Measurements from ENCODE around the gene C3orf22.

Gene C3orf22

DNA sequence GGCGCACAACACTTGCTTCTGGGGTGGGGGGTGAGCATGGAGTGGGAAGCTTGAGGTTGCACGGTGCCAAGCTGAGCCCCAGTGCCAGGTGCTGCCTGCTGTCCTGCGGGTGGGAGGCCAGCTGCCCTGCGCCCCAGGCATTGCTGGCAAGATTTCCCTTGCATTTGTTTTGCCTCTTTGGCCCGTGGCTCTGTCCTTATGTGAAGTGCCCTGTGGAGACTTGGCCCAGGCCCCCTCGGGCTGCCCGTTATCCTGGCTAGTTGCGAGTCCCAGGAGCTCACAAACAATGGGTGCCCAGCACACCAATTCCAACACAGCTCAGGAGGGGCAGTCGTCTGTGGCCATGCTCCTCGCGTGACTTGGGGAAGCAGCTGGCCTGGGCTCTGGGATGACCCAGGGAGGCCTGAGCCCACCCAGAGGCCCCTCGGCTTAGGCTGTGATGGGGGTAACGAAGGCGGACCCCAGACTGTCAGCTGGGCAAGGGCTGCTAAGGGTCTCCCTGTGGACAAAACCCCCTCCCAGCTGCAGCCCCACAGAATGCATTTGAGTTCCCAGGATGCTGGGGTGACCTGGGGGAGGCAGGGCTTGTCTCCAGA, 5.9 kb downstream of the C3orf22 start:
- TF ChIP-seq ZSCAN23 (tag by site-specific recombination; IDR thresholded peaks at IDR 0.05) (no peak), SCRT2 (tag by site-specific recombination; IDR thresholded peaks at IDR 0.05) (no peak), ZNF24 (tag by site-specific recombination; IDR thresholded peaks at IDR 0.05) (no peak), TRIM28 (IDR thresholded peaks at IDR 0.05; ENCODE audit: borderline replicate concordance, low read length) (no peak), ZXDB (tag by site-specific recombination; IDR thresholded peaks at IDR 0.05) (no peak), ZNF837 (tag by site-specific recombination; IDR thresholded peaks at IDR 0.05) (no peak), KLF7 (tag by site-specific recombination; IDR thresholded peaks at IDR 0.05; ENCODE audit: borderline replicate concordance) (no peak), ZNF585B (tag by site-specific recombination; IDR thresholded peaks at IDR 0.05) (no peak), ZNF138 (tag by site-specific recombination; IDR thresholded peaks at IDR 0.05; ENCODE audit: borderline replicate concordance) (no peak)
- TF ChIP-seq, protein P1, sequence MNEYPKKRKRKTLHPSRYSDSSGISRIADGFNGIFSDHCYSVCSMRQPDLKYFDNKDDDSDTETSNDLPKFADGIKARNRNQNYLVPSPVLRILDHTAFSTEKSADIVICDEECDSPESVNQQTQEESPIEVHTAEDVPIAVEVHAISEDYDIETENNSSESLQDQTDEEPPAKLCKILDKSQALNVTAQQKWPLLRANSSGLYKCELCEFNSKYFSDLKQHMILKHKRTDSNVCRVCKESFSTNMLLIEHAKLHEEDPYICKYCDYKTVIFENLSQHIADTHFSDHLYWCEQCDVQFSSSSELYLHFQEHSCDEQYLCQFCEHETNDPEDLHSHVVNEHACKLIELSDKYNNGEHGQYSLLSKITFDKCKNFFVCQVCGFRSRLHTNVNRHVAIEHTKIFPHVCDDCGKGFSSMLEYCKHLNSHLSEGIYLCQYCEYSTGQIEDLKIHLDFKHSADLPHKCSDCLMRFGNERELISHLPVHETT (tag by site-specific recombination; IDR thresholded peaks at IDR 0.05), result no peak
- TF ChIP-seq, protein P2, sequence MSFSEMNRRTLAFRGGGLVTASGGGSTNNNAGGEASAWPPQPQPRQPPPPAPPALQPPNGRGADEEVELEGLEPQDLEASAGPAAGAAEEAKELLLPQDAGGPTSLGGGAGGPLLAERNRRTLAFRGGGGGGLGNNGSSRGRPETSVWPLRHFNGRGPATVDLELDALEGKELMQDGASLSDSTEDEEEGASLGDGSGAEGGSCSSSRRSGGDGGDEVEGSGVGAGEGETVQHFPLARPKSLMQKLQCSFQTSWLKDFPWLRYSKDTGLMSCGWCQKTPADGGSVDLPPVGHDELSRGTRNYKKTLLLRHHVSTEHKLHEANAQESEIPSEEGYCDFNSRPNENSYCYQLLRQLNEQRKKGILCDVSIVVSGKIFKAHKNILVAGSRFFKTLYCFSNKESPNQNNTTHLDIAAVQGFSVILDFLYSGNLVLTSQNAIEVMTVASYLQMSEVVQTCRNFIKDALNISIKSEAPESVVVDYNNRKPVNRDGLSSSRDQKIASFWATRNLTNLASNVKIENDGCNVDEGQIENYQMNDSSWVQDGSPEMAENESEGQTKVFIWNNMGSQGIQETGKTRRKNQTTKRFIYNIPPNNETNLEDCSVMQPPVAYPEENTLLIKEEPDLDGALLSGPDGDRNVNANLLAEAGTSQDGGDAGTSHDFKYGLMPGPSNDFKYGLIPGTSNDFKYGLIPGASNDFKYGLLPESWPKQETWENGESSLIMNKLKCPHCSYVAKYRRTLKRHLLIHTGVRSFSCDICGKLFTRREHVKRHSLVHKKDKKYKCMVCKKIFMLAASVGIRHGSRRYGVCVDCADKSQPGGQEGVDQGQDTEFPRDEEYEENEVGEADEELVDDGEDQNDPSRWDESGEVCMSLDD (tag by site-specific recombination; IDR thresholded peaks at IDR 0.05), result no peak
- TF ChIP-seq, protein P3, sequence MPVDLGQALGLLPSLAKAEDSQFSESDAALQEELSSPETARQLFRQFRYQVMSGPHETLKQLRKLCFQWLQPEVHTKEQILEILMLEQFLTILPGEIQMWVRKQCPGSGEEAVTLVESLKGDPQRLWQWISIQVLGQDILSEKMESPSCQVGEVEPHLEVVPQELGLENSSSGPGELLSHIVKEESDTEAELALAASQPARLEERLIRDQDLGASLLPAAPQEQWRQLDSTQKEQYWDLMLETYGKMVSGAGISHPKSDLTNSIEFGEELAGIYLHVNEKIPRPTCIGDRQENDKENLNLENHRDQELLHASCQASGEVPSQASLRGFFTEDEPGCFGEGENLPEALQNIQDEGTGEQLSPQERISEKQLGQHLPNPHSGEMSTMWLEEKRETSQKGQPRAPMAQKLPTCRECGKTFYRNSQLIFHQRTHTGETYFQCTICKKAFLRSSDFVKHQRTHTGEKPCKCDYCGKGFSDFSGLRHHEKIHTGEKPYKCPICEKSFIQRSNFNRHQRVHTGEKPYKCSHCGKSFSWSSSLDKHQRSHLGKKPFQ (tag by site-specific recombination; IDR thresholded peaks at IDR 0.05), result no peak
- H3K4me3 ChIP-seq (ENCODE audit: low read depth, low read length), result no peak overlapping the region
- no peaks in the 10 kb centered on the region for H3K4me1 ChIP-seq (ENCODE audit: control insufficient read depth, insufficient read depth, low read length)
- no peaks in the 10 kb centered on the region for H3K36me3 ChIP-seq (ENCODE audit: control insufficient read depth in 2 of 2, insufficient read depth in 1 of 2, low read length in 2 of 2)
- H3K9me3 ChIP-seq (ENCODE audit: control insufficient read depth, insufficient read depth, low read depth, low read length), result no peaks in the 10 kb centered on the region
- POLR2A ChIA-PET, result no interaction called here
- CTCF ChIA-PET, result no interaction called here
- H3K27ac ChIP-seq (ENCODE audit: extremely low read depth, low read depth, low read length), result no peak overlapping the region

DNA sequence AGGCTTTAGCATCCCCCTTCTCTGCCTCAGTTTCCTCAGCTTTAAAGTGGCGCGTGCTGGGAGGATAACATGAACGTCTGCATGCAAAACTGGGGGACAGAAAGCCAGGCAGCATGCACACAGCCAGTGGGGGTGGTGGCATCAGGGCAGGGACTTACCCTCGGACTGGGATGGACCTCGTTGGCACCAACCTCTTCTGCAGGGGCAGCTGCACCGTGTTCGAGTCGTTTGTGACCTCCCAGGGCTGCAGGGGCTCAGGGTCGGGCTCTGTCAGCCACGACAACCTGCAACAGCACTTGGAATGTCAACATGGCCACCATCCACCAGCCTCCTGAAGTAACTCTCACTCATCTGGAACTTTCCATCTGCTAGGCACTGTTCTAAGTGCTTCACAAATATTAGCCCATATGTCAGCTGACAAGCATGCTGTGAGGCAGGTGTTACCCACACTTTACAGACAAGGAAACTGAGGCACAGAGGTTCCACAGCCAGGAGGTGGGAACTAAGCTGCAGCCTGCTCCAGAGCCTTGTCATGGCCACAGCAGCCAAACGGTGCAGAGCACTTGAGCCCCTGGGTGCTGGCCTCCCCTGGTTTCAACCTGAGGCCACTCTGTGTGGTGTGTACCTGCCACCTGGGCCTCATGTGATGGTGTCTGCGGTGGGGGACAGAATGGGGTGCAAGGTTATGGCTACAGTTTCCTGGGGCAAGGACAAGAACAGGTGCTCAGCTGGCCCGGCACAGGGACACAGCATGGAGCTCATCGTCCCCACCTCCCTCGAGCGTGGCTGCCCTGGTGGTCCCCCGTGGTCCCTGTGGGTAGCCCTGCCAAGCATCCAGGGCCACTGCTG, 6.7 kb downstream of the C3orf22 start:
- H3K4me1 ChIP-seq (ENCODE audit: control insufficient read depth, insufficient read depth, low read length), result no peaks in the 10 kb centered on the region
- H3K9me3 ChIP-seq (ENCODE audit: control insufficient read depth, insufficient read depth, low read depth, low read length), result no peaks in the 10 kb centered on the region
- H3K36me3 ChIP-seq (ENCODE audit: control insufficient read depth in 2 of 2, insufficient read depth in 1 of 2, low read length in 2 of 2), result no peaks in the 10 kb centered on the region
- H3K27ac ChIP-seq (ENCODE audit: extremely low read depth, low read depth, low read length), result no peak overlapping the region
- CTCF ChIA-PET, result no interaction called here
- TF ChIP-seq, protein P4, sequence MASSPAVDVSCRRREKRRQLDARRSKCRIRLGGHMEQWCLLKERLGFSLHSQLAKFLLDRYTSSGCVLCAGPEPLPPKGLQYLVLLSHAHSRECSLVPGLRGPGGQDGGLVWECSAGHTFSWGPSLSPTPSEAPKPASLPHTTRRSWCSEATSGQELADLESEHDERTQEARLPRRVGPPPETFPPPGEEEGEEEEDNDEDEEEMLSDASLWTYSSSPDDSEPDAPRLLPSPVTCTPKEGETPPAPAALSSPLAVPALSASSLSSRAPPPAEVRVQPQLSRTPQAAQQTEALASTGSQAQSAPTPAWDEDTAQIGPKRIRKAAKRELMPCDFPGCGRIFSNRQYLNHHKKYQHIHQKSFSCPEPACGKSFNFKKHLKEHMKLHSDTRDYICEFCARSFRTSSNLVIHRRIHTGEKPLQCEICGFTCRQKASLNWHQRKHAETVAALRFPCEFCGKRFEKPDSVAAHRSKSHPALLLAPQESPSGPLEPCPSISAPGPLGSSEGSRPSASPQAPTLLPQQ (tag by site-specific recombination; IDR thresholded peaks at IDR 0.05), result no peak
- peak; percentile 29; the same call in 1 of the 2 replicates for TF ChIP-seq ZIC2 (tag by site-specific recombination; IDR thresholded peaks at IDR 0.05)
- POLR2A ChIA-PET, result no interaction called here
- H3K4me3 ChIP-seq (ENCODE audit: low read depth, low read length), result no peak overlapping the region
